A673 (cell line): ENCODE measurements around the gene LY6G5B. TPM values are rescaled to one million over a fixed set of nuclear protein-coding genes. Genes with fewer than 3 reads are reported as not detected.

Experiments
- BruUV-seq: library from RNA; stranded (reverse); fragments of 400-500 nt; replicated peaks from 2 replicates; lab custom pipeline; 2021; lab: Mats Ljungman, UMichigan
- CTCF ChIA-PET: fragments of 300-600 bp; sonication (Branson Sonifier 250); formaldehyde crosslinking; loops from one replicate; lab custom pipeline; 2022; ENCODE audit warnings: antibody characterized with exemption; lab: Charles Lee
- POLR2A ChIA-PET: fragments of 300-600 bp; sonication (Branson Sonifier 250); formaldehyde crosslinking; loops from one replicate; lab custom pipeline; 2022; ENCODE audit warnings: antibody characterized with exemption; ENCODE audit not compliant: low non-redundant PET; lab: Charles Lee
- DNase-seq: peaks from one replicate; pipeline ENCODE4 v3.0.0-alpha.2; 2015; ENCODE audit warnings: low spot score
- H3K27ac ChIP-seq: fragments of 200-600 bp; sonication (generic); 2 replicates; pipeline ENCODE4 v1.5.1; 2016; ENCODE audit warnings: mixed run types, low read depth, mild to moderate bottlenecking, mixed read lengths, antibody characterized with exemption, low read length; ENCODE audit not compliant: poor library complexity, severe bottlenecking
- H3K27me3 ChIP-seq: fragments of 200-600 bp; sonication (generic); replicated peaks from 2 replicates; pipeline ENCODE4 v1.6.1; 2017; ENCODE audit warnings: mixed run types, low read depth, mild to moderate bottlenecking, mixed read lengths, antibody characterized with exemption, low read length; ENCODE audit not compliant: insufficient read depth, poor library complexity
- H3K36me3 ChIP-seq: fragments of 200-600 bp; sonication (generic); 2 replicates; pipeline ENCODE4 v1.6.1; 2016; ENCODE audit warnings: mixed run types, mild to moderate bottlenecking, mixed read lengths, antibody characterized with exemption, low read length; ENCODE audit not compliant: insufficient read depth, poor library complexity, severe bottlenecking
- H3K4me1 ChIP-seq: fragments of 200-600 bp; sonication (generic); 2 replicates; pipeline ENCODE4 v1.6.1; 2017; ENCODE audit warnings: mixed run types, mild to moderate bottlenecking, mixed read lengths, antibody characterized with exemption, low read length; ENCODE audit not compliant: insufficient read depth, poor library complexity, severe bottlenecking
- H3K4me3 ChIP-seq: fragments of 200-600 bp; sonication (generic); 2 replicates; pipeline ENCODE4 v1.5.1; 2016; ENCODE audit warnings: low read depth, mixed run types, mild to moderate bottlenecking, mixed read lengths, low read length; ENCODE audit not compliant: poor library complexity, severe bottlenecking
- H3K9me3 ChIP-seq: fragments of 200-600 bp; sonication (generic); 2 replicates; pipeline ENCODE4 v1.6.1; 2016; ENCODE audit warnings: mixed run types, low read depth, mild to moderate bottlenecking, mixed read lengths, antibody characterized with exemption, low read length; ENCODE audit not compliant: poor library complexity, severe bottlenecking
- CTCF ChIP-seq: fragments of 300-800, 200-600 bp; sonication (generic); conservative IDR thresholded peaks from 2 replicates; pipeline ENCODE4 v1.5.1; 2017; ENCODE audit warnings: low read depth, mild to moderate bottlenecking, antibody characterized with exemption, low read length, moderate library complexity, mixed read lengths
- EZH2 ChIP-seq: fragments of 200-600 bp; sonication (generic); IDR thresholded peaks from 2 replicates; pipeline ENCODE4 v1.6.1; 2017; ENCODE audit warnings: borderline replicate concordance, low read depth, mild to moderate bottlenecking, mixed read lengths, antibody characterized with exemption, low read length; ENCODE audit not compliant: poor library complexity, severe bottlenecking
- intact Hi-C: fragments of 100-400 bp; cut with micrococcal nuclease; formaldehyde crosslinking; loops from one replicate; pipeline ENCODE4 v1.10.0; 2022; ENCODE audit not compliant: unreplicated experiment
- total RNA-seq: library from RNA; stranded (reverse); gene quantifications from 2 replicates; pipeline ENCODE4 v1.2.3, GENCODE V29; 2021

Gene LY6G5B
- total RNA-seq, 1 experiment from 2014 or later = 18.9 TPM

- POLR2A ChIA-PET = no interaction called here
- no TSS peak for BruUV-seq
Observed at GRCh38 chr6:31626952-31627351, 42.8 kb upstream of the LY6G5B start.

GRCh38 chr6:31627690-31628287 is 42.0 kb upstream of the LY6G5B start:
- POLR2A ChIA-PET = no interaction called here

More at GRCh38 chr6:31626952-31627351, 42.8 kb upstream of the LY6G5B start:
- no peak for DNase-seq
- Histone ChIP-seq H3K4me3 (no peak overlapping the region), H3K27me3 (no peaks in the 10 kb centered on the region), H3K36me3 (peaks cover 100% of the 10 kb centered on the region), H3K27ac (no peak overlapping the region), H3K9me3 (no peaks in the 10 kb centered on the region), H3K4me1 (peaks cover 11% of the 10 kb centered on the region)
- CTCF ChIA-PET = no interaction called here
- TF ChIP-seq EZH2 (no peak), CTCF (no peak)
- intact Hi-C loops = no loop called here

GRCh38 chr6:31629014-31629413 is 40.8 kb upstream of the LY6G5B start:
- no peak overlapping the region for H3K27ac ChIP-seq
- H3K36me3 ChIP-seq = peaks cover 100% of the 10 kb centered on the region
- CTCF ChIA-PET = interaction anchor here (0.5 kb wide), 1 partner anchor 82 kb away, joined by 3 read pairs; the partner anchor contains the start of gene NFKBIL1
- H3K27me3 ChIP-seq = no peaks in the 10 kb centered on the region
- no peaks in the 10 kb centered on the region for H3K9me3 ChIP-seq
- TF ChIP-seq CTCF = no peak
- no peak for TF ChIP-seq EZH2
- no peaks in the 10 kb centered on the region for H3K4me1 ChIP-seq
- intact Hi-C loops = no loop called here
- no peak for DNase-seq
- no TSS peak for BruUV-seq
- POLR2A ChIA-PET = no interaction called here
- no peak overlapping the region for H3K4me3 ChIP-seq

More at GRCh38 chr6:31627690-31628287, 42.0 kb upstream of the LY6G5B start:
- Histone ChIP-seq H3K4me3 (no peak overlapping the region), H3K27me3 (no peaks in the 10 kb centered on the region), H3K9me3 (no peaks in the 10 kb centered on the region), H3K36me3 (peaks cover 100% of the 10 kb centered on the region), H3K27ac (no peak overlapping the region), H3K4me1 (peaks cover 2% of the 10 kb centered on the region)
- no peak for DNase-seq
- TF ChIP-seq CTCF (no peak), EZH2 (no peak)
- CTCF ChIA-PET = no interaction called here
- intact Hi-C loops = no loop called here
- BruUV-seq = no TSS peak
